PFSK-1 (cell line): ENCODE measurements around the gene KIF5B.
A peak's percentile ranks its signal among the peaks of the same experiment; 100 is the strongest.

Experiments used
- POLR2AphosphoS5 ChIP-seq: IDR thresholded peaks from 2 replicates; pipeline ENCODE4 v1.6.1; 2012; ENCODE audit warnings: low read depth, mild to moderate bottlenecking, control low read depth, low read length, moderate library complexity
- TAF1 ChIP-seq: IDR thresholded peaks from 2 replicates; pipeline ENCODE4 v1.6.1; 2012; ENCODE audit warnings: low read length, control low read depth, borderline replicate concordance; ENCODE audit not compliant: insufficient read depth
- TF ChIP-seq, protein P1 (sequence below), 2 experiments: IDR thresholded peaks; 2 replicates each; pipeline versions ENCODE4 v1.6.1 to v1.8.0; 2011 to 2012; ENCODE audit warnings: low read depth in 2 of 2, low read length in 2 of 2, control low read depth in 1 of 2, inconsistent platforms in 1 of 2, mild to moderate bottlenecking in 1 of 2, moderate library complexity in 1 of 2; ENCODE audit not compliant: insufficient read depth in 1 of 2

DNA sequence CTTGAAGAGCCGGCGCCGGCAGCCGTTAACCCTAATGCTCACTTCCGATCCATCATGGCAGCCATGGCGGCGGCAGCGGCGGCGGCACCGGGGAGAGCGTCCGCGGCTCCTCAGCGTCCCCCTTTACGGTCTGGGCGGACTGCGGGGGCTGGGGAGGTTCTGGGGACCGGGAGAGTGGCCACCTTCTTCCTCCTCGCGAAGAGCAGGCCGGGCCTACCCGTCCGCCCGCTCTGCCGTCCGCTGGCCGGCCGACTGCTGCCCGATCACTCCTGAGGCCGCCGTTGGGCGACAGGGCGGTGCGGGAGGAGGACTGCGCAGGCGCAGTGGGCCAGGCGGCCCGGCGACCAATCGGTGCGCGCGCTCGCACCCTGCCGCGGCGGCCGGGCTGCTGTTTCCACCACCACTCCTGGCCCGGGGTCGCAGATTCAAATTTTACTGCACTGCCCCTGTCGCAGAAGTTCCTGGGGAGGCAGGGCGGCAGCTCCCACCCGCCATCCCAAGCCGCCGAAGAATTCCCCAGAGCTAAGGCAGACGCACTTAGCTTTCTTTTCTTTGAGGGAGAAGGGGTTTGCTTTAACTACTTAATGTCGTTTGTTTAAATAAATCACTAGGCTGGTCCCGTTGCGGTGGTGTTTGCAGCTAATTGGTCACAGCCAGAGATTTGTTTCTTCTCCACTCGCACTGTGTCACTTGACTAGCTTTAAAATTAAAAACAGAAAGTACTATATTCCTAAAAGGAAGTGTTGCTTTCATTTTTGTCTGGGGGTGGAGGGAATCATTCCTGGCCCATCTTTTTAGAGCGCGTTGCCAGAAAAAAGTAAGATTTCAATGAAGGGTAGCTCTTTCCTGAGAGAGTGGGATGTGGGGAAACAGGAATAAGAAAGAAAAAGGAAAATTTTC, at the start of gene KIF5B:
- TF ChIP-seq POLR2AphosphoS5, result peak; percentile 95
- TF ChIP-seq, protein P1, sequence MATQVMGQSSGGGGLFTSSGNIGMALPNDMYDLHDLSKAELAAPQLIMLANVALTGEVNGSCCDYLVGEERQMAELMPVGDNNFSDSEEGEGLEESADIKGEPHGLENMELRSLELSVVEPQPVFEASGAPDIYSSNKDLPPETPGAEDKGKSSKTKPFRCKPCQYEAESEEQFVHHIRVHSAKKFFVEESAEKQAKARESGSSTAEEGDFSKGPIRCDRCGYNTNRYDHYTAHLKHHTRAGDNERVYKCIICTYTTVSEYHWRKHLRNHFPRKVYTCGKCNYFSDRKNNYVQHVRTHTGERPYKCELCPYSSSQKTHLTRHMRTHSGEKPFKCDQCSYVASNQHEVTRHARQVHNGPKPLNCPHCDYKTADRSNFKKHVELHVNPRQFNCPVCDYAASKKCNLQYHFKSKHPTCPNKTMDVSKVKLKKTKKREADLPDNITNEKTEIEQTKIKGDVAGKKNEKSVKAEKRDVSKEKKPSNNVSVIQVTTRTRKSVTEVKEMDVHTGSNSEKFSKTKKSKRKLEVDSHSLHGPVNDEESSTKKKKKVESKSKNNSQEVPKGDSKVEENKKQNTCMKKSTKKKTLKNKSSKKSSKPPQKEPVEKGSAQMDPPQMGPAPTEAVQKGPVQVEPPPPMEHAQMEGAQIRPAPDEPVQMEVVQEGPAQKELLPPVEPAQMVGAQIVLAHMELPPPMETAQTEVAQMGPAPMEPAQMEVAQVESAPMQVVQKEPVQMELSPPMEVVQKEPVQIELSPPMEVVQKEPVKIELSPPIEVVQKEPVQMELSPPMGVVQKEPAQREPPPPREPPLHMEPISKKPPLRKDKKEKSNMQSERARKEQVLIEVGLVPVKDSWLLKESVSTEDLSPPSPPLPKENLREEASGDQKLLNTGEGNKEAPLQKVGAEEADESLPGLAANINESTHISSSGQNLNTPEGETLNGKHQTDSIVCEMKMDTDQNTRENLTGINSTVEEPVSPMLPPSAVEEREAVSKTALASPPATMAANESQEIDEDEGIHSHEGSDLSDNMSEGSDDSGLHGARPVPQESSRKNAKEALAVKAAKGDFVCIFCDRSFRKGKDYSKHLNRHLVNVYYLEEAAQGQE (IDR thresholded peaks at IDR 0.05; ENCODE audit: insufficient read depth in 1 of 2, low read depth in 2 of 2, low read length in 2 of 2), result no peak
- TF ChIP-seq TAF1, result peak; percentile 86; the same call in 1 of the 2 replicates
